HS-5 (cell line): ENCODE measurements around the gene CREBRF.
A peak's percentile ranks its signal among the peaks of the same experiment; 100 is the strongest.
"Not testable (repeated sequence)": the region's sequence is repeated elsewhere in the genome, so short reads cannot be mapped to it uniquely, and the experiment has no call there.

Experiments
- DNase-seq: peaks from one replicate; pipeline ENCODE4 v3.0.0-alpha.2; 2012; ENCODE audit warnings: low read depth

Gene CREBRF

DNA sequence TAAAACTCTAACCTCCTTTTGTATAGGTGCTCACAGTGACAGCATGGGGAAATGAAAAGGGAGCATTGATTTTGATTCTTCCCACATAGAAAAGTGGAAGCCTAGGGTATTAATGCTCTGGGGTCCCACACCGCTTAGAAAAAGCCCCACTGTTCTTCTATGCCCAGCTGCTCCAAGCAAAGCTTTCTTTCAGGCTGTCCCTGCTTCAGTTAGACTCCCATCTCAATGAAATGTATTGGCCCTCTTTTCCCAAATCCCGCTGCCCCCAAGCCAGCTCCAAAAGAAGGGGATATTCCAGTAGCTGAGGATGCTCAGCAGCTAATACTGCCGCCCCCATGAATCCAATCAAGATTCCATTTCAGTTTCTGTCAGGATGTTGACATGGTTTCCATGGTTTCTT lies 17.0 kb upstream of the CREBRF start:
- DNase-seq = no peak

DNA sequence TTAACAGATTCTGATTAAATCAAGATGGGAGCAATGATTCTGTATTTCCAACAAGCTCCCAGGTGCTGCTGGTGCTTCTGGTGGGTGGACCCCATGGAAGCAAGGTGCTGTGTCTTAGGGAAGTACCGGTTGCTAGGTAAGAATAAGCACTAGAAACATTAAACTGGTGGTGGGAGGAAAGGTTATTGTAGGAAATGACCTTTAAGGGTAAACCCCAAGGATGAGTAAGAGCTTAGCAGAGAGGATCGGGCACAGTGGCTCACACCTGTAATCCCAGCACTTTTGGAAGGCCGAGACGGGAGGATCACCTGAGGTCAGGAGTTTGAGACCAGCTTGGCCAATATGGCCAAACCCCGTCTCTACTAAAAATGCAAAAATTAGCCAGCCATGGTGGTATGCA lies 16.2 kb upstream of the CREBRF start:
- DNase-seq = no peak

DNA sequence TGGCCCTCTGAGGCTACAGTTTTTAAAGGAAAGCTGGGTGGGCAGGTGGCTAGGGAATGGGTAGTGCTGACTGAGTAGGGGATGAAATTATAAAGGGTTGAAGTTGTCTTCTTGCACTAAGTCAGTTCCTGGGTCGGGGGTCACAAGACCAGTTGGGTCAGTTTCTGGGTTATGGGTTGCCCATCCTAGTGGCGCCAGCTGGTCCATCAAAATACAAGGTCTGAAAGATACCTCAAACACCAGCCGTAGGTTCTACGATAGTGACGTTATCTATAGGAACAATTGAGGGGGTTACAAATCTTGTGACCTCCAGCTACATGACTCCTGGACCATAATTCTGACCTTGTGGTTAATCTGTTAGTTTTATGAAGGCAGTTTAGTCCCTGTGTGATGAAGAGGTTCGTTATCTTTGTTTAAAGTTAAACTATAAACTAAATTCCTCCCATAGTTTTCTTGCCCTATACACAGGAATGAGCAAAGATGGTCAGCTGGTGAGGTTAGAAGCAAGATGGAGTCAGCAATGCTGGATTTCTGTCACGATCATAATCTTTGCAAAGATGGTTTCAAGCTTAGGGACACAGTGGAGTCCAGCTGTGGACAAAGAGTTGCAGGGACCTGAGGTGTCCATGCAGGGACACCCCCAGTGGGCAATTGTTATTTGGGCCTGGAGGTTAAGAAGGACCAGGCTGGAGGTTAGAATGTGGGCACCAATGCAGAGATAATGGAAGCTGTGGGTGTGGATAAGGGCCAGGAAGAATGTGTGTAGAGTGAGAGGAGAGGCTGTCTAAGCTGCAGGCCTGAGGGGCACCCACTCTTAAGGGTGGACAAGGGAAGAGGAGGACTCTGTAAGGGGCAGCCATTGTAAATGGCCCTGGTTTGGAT lies 14.0 kb upstream of the CREBRF start:
- DNase-seq = no peak

DNA sequence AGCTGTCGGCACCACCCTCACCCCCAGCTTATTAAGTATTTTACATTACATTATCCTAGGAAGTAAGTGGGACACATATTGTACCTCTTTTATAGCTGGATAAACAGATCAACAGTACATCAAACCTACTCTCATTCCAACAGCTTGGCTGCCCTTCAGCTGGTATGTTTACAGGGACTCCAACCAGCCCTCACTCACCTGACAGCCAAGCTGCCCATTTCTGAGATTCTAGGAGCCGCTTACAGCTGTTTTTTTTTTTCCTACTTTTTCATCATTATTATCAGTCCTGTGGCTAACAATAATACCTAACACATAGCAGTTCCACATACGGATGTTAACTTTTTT lies 13.4 kb upstream of the CREBRF start:
- no peak for DNase-seq

DNA sequence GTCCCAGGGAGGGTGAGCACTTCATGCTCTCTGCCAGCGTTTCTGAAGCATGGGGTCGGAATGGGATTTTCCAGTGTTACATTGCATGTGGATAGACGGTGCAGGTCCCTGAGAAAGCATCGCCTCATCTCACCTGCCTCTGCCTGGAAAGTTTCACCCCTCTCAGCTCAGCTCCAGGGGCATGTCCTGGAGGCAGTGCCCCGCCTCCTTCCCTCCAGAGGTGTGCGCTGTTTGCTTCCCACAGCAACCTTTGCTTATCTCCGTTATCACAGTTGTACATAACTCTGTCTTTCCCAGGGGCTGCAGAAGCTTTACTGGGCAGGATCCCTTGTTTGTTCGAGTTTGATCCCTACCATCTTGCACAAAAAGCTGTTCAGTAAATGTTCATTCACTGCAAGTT lies 10.7 kb upstream of the CREBRF start:
- DNase-seq = no peak

DNA sequence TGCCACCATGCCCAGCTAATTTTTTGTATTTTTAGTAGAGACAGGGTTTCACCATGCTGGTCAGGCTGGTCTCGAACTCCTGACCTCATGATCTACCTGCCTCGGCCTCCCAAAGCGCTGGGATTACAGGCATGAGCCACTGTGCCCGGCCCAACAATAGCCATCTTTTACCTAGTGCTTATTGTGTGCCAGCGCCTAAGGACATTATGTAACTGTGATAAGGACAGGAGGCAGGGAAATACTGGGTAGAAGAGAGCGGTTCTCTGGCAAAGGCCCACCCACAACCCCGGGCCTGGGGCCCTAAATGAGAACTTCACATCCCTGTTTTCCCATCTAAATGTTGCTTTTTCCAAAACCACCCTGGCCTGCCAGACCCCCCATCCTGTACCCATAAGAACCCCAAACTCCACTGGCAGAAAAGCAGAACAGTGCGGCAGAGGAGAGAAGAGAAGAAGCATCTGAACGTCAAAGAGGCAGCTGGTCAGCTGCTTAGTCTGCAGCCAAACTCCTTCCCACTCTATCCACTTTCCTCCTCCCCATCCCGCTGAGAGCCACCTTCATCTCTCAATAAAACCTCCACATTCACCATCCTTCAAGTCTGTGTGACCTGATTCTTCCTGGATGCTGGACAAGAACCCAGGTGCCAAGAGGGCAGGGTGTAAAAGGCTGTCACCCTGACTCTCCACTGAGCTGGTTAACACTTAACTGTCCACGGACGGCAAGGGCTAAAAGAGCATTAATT lies 8.9 kb upstream of the CREBRF start:
- DNase-seq = not testable (repeated sequence)

DNA sequence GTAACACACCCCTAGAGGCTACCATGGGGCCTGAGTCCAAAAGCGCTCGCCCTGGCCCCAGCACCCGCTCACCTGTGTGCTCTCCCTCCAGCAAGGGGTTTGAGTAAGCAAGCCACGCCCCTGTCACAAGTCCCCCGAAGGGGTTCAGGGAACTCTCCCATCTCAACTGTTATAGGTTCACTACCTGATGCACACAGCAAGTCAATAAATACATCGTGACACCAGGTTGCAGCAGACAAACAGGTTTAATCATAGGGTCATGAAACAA lies 8.4 kb upstream of the CREBRF start:
- DNase-seq = no peak

DNA sequence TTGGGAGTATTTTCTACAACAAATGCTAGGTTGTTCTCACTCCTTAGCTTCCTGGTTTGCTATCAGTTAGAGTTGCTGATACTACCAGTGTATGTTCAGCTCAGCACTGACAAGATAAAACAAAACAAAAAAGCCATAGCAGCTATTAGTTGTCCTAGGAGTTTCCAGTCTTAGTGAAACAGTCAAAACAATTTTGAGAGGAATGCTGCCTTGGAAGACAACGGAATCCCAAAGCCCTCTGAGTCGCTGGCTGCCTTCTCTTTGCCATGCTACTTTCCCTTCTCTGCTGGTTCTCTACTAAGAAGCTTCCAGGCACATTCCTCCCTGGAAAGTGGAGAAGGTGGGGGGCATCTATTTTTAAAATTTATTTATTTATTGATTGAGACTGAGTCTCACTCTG lies 5.4 kb upstream of the CREBRF start:
- no peak for DNase-seq

DNA sequence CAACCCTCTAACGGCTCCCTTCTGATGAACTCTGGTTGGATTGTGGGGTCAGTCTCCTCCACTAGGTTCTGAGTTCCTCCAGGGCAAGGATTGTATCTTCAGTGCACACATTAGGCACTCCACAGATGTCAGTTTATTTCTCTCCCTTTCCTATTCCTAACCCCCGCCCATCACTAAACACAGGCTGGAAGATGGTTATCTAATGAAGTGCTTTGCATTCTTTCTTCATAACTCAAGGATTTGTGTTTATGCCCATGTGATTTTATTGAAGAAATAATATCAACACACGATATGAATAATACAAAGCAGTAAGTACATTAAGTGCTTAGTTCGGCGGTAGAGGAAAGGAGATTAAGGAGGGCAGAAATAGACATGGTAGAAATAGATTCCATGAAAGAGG lies 4.4 kb upstream of the CREBRF start:
- DNase-seq = peak; percentile 26

DNA sequence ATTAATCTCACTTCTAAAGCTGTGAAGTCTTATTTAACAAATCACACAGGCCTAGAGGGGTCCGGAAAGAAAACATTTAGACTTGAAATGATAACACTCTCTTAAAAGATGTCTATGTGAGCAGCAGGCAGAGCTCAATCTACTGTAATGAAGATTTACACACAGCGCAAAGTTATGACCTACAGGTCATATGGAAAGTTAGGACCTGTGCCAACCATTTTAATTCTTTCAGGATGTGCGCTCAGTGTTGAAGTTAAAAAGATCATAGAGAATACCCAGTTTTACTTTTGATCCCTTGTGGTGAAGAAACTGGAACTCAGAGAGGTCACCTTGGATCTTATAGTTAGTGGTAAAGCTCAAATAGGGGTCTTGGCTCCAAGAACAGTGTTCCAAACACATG lies 3.1 kb upstream of the CREBRF start:
- no peak for DNase-seq

DNA sequence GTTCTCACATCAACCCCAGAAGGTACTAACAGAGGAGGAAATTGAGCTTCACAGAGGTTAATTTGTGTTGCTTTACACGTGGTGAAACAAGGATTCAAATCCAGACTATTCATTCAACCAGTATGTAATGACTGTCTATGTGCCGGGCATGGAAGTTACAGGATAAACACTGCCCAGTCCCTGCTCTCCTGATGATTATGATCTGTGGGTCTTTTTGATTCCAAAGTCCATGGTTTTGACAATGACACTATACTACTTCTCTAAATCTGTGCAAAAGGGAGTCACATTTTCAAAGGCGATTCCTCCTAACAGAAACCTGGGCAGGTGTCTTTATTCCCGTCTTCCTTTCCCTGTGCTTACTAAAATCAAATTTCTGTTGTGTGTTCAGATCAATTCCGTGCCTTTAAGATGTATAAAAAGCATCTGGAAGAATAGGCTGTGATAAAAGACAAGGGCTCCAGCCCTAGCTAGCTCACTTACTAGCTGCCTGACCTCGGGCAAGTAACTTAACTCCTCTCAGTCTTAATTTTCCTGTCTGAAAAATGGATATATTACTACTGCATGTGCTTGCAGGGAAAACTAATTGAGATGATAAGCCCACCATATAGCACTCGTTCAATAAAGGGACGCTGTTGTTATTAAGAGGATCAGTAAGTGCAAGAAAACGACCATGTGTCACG lies 970 bp upstream of the CREBRF start:
- DNase-seq = no peak

DNA sequence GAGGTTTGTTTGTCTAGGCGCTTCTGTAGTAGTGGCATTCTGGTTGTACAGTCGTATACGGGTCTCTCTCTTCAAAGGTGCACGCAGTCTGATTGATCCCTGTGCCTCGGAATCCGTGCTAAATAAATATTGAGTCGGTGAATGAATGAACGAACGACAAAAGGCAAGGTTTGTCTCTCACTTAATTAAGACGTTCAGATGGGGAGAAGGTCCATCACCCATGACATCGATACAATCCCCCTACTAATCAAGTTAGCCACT lies 500 bp upstream of the CREBRF start:
- no peak for DNase-seq

DNA sequence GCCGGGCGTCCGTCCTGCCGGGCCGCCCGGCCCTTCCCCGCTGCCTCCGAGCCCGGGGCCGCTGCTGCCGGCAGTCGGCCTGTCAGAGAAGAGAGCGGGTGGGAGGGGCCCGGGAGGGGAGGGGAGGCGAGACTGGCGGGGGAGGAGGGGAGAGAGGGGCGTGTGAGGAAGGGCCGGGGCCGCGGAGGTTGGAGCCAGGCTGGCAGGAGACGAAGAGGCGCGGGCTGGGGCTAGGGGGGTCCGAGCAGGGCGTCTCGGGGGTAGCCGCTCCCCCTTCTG lies 570 bp downstream of the CREBRF start:
- no peak for DNase-seq

DNA sequence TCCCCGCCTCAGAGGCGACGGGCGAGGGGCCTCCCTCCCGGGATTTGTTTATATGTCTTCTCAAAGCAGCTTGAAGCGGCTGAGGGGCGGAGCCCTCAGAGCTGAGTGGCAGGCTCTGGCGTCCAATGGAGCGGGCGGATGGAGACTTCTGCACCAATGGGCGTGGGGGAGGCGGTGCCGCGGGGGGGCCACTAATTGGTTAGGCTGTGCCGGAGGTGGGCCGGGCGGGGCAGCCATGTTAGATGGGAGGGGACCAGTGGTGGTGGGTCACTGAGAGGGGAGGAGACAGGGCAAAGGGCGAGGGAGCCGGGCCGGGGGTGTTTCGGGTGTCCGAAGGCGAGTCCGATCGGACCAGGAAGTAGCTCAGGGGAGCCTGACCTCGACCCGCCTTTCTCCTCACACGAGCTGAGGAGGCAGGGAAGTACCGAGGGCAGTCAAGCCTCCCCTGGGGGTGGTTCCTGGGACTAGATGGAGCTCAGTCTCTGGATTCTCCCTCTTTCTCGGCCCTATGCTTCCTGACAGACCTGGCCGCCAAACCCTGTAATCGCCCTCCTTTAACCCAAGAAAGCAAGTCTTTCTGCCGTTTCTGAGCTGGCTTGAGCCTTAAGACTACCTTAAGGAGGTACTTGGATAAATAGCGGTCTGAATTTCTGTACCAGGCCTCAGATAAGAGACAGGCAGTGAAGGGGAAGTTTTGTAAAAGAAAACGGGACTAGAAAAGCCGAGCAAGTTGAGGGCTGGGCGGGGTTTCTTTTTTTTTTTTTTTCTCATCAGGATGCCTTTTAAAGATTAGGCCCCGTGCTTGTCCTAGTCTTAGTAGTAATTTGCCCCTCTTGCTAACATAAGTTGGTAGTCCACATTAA lies 1.1 kb downstream of the CREBRF start:
- peak; percentile 88 for DNase-seq

DNA sequence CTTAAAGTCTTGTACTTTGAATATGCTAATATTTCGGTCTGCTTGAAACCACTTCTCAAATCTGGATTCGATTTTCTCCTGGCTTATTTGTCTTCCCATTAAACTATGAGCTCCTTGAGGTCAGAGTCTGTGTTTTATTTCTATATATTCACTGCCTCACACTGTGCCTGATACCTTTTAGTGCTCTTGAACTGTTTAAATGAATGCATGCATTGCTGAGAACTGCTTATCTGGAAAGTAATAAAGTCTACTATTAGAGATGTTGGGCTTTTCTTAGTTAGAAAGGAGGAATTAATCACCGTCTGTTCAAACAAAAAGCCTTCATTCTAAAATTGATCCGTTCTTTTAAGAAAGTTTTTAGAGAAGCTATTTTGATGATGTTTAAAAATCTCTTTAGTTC lies 6.0 kb downstream of the CREBRF start:
- no peak for DNase-seq

DNA sequence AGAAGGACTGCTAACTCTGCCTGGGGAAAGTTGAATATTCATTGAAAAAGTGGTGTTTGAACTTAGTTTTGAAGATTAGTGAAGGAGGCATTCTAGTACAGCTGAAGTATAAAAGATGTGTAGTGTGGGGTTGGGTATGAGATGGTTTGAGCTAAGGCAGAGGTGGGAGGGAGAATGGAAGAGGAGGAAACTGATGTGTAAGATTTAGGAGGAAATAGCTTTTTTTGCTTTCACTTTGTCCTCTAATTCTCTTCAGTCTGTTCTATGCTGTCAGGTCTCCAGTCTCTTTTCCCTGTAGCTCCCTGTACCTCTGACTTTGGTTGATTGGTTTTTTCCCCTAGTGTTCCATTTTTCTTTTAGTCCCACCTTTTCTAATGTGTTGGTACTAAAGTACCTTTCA lies 9.0 kb downstream of the CREBRF start:
- no peak for DNase-seq

DNA sequence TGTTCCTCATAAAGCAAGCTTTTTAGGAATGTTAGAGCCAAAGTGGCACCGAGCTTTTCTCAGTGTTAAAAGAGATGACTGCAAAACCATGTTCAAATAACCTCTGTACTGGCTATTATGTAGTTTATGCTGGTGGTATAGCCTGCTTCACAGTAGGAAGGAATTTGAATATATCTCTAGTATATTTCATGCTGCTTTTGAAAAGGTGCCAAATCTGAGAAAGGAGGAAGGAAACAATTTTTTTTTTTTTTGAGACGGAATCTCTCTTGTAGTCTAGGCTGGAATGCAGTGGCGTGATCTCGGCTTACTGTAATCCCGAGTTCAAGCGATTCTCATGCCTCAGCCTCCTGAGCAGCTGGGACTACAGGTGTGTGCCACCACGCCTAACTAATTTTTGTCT lies 13.5 kb downstream of the CREBRF start:
- DNase-seq = no peak

DNA sequence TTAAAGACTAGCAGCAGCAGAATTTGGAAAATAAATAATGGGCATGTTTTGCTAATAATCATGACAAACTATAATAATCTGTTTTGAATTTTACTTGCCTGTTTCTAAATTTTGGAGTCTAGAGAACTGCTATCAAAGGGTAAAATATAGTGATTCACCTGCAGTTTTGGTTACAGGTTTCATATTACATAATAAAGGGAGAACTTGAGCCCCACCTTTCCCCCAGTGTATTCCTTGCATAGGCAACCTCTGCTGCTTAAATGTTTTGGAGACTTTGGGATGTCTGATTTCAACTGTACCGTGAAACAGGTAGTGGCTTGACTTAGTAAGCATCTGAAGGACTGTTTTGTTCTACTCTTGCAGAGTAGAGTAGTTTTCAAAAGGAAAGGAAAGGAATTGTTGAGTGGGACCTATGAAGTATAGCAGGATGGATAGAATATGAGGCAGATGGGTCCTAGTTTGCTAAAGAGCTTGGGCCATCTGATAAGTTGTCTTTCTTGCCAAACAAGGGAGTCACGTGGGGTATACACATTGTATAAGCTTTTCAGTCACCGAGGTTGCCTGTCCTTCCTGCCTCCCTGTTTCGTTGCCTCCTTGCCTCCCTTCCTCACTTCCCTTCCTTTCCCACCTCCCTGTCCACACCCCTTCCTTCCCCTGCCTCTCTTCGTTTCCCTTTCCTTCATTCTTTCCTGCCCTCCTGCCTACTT lies 19.1 kb downstream of the CREBRF start:
- DNase-seq = no peak

DNA sequence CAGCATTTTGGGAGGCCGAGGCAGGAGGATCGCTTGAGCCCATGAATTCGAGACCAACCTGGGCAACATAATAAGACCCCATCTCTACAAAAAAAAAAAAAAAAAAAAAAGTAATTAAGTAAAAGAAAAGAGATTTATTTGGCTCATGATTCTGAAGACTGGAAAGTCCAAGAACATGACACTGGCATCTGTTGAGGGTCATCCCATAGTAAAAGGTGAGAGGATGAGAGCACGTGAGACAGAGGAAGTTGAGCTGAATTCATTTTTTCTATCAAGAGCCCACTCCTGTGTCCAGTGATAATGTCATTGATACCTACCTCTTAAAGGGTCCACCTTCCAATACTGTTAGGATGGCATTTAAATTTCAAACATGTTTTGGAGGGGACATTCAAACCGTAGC lies 19.8 kb downstream of the CREBRF start:
- no peak for DNase-seq

DNA sequence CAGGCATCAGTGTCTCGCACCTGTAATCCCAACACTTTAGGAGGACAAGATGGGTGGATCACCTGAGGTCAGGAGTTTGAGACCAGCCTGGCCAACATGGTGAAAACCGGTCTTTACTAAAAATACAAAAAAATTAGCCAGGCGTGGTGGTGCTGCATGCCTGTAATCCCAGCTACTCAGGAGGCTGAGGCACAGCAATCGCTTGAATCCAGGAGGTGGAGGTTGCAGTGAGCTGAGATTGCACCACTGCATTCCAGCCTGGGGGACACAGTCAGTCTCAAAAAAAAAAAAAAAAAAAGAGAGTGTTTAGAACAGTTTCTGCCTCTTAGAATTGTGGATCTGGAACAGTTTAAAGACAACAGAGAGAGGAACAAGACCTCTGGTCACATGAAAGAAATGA lies 20.3 kb downstream of the CREBRF start:
- DNase-seq = not testable (repeated sequence)

DNA sequence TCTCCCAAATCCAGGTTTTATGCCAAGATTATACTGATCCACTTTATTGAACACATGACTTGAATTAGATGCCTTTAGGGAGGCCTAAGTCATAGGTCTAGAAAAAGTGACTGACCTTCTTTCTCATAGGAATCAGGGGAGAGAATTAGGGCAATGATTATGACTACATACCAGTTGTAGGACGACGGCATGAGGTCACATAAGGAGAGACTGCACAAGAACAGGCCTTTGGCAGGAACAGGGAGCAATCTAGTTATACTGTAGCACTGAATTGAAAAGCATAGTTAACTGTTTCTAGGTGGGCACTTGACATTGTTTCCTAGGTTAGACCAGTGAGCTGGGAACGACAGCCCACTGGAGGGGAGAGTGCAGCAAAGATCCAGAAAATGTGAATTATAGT lies 22.7 kb downstream of the CREBRF start:
- DNase-seq = no peak

DNA sequence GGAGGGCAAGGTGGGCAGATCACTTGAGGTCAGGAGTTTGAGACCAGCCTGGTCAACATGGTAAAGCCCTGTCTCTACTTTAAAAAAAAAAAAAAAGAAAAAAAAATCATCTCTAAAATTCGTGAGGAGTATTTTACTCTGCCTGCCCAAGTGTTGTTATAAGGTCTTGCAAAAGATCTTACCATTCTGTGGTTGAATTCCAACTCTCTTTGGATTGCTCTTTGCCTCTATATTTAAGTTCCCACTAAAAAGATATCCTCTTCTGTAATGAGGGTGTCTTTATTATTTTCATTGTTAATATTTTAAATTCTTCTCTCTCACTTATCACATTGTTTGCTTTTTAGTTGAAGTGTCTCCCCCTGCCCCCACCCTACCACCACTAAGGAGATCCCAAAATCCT lies 33.4 kb downstream of the CREBRF start:
- DNase-seq = no peak
